Astrocyte (in vitro differentiated cells and primary cell): Measurements from ENCODE around the gene NTRK1. TPM values are rescaled to one million over a fixed set of nuclear protein-coding genes. Genes with fewer than 3 reads are reported as not detected.

Experiments
- DNase-seq: peaks from one replicate; pipeline ENCODE4 v3.0.0-alpha.2; 2010; ENCODE audit warnings: low read depth
- FAIRE-seq: peaks from 2 replicates; lab custom pipeline; 2011; peaks lifted over from hg19 to GRCh38; lab: Jason Lieb, UNC
- H2AFZ ChIP-seq: 2 replicates; pipeline ENCODE4 v1.6.0; 2012; ENCODE audit warnings: low read depth, low read length, inconsistent platforms
- H3K27ac ChIP-seq: 2 replicates; pipeline ENCODE4 v1.5.1; 2011; ENCODE audit warnings: low read depth, low read length, inconsistent platforms
- H3K27me3 ChIP-seq: 2 replicates; pipeline ENCODE4 v1.6.0; 2011; ENCODE audit warnings: low read length, inconsistent platforms; ENCODE audit not compliant: insufficient read depth
- H3K36me3 ChIP-seq: 2 replicates; pipeline ENCODE4 v1.5.1; 2011; ENCODE audit warnings: low read length, inconsistent platforms; ENCODE audit not compliant: insufficient read depth
- H3K4me1 ChIP-seq: 2 replicates; pipeline ENCODE4 v1.5.1; 2011; ENCODE audit warnings: low read length, inconsistent platforms; ENCODE audit not compliant: insufficient read depth
- H3K4me2 ChIP-seq: 2 replicates; pipeline ENCODE4 v1.6.0; 2012; ENCODE audit warnings: low read length, inconsistent platforms
- H3K4me3 ChIP-seq: 2 replicates; pipeline ENCODE4 v1.5.1; 2011; ENCODE audit warnings: low read depth, mild to moderate bottlenecking, low read length, inconsistent platforms; ENCODE audit not compliant: insufficient read depth
- H3K79me2 ChIP-seq: 2 replicates; pipeline ENCODE4 v1.6.0; 2012; ENCODE audit warnings: mild to moderate bottlenecking, low read length, inconsistent platforms; ENCODE audit not compliant: insufficient read depth
- H3K9ac ChIP-seq: 2 replicates; pipeline ENCODE4 v1.6.0; 2012; ENCODE audit warnings: mild to moderate bottlenecking, low read length, inconsistent platforms
- H3K9me3 ChIP-seq: 2 replicates; pipeline ENCODE4 v1.5.1; 2012; ENCODE audit warnings: low read depth, mild to moderate bottlenecking, low read length, inconsistent platforms; ENCODE audit not compliant: insufficient read depth
- H4K20me1 ChIP-seq: 2 replicates; pipeline ENCODE4 v1.6.0; 2012; ENCODE audit warnings: low read length, inconsistent platforms; ENCODE audit not compliant: insufficient read depth
- H3K27ac Mint-ChIP-seq: one replicate; pipeline ENCODE4 v1.8.0; 2021; ENCODE audit warnings: mild to moderate bottlenecking, mixed read lengths; ENCODE audit not compliant: unreplicated experiment
- H3K27me3 Mint-ChIP-seq: one replicate; pipeline ENCODE4 v1.8.0; 2021; ENCODE audit warnings: low read depth, mixed read lengths; ENCODE audit not compliant: unreplicated experiment
- H3K36me3 Mint-ChIP-seq: one replicate; pipeline ENCODE4 v1.8.0; 2021; ENCODE audit warnings: low read depth, mixed read lengths; ENCODE audit not compliant: unreplicated experiment
- H3K4me1 Mint-ChIP-seq: one replicate; pipeline ENCODE4 v1.8.0; 2021; ENCODE audit warnings: low read depth, mixed read lengths; ENCODE audit not compliant: unreplicated experiment
- H3K4me3 Mint-ChIP-seq: one replicate; pipeline ENCODE4 v1.8.0; 2021; ENCODE audit warnings: mild to moderate bottlenecking, moderate library complexity, mixed read lengths; ENCODE audit not compliant: unreplicated experiment
- H3K9me3 Mint-ChIP-seq: one replicate; pipeline ENCODE4 v1.8.0; 2021; ENCODE audit warnings: mild to moderate bottlenecking, mixed read lengths; ENCODE audit not compliant: unreplicated experiment
- CTCF ChIP-seq: IDR thresholded peaks from 2 replicates; pipeline ENCODE4 v1.5.1; 2011; ENCODE audit warnings: low read depth, mild to moderate bottlenecking, inconsistent platforms, low read length, moderate library complexity; ENCODE audit not compliant: insufficient read depth
- EZH2 ChIP-seq: IDR thresholded peaks from 2 replicates; pipeline ENCODE4 v1.6.1; 2012; ENCODE audit warnings: mild to moderate bottlenecking, low read length, inconsistent platforms; ENCODE audit not compliant: insufficient read depth
- total RNA-seq: library from RNA; stranded (reverse); gene quantifications from 2 replicates; pipeline ENCODE4 v1.2.1, GENCODE V29; 2021

NTRK1 gene
- total RNA-seq, 1 donor from 2014 or later = 0.27 TPM

- Histone ChIP-seq H3K9ac (no peak overlapping the region), H3K27me3 (peaks cover 36% of the 10 kb centered on the region), H3K9me3 (no peaks in the 10 kb centered on the region), H4K20me1 (peaks cover 14% of the 10 kb centered on the region), H3K36me3 (no peaks in the 10 kb centered on the region), H3K79me2 (no peaks in the 10 kb centered on the region), H3K27ac (no peak overlapping the region), H2AFZ (peak overlapping the region; percentile 71), H3K4me1 (peaks cover 15% of the 10 kb centered on the region), H3K4me3 (peak overlapping the region; percentile 38), H3K4me2 (peak overlapping the region; percentile 84)
- Mint-ChIP-seq H3K36me3 (no peaks in the 10 kb centered on the region), H3K9me3 (peaks cover 1% of the 10 kb centered on the region), H3K4me3 (no peak overlapping the region), H3K4me1 (peaks cover 11% of the 10 kb centered on the region), H3K27me3 (peaks cover 73% of the 10 kb centered on the region), H3K27ac (no peak overlapping the region)
- DNase-seq (peak; percentile 47), FAIRE-seq (no peak)
- peak; percentile 57 for TF ChIP-seq CTCF
- TF ChIP-seq EZH2 = peak; percentile 32
Observed at GRCh38 chr1:156927215-156928042, 66.8 kb downstream of the NTRK1 start.

- no peaks in the 10 kb centered on the region for H3K36me3 Mint-ChIP-seq
- Histone ChIP-seq H3K36me3 (no peaks in the 10 kb centered on the region), H3K9me3 (no peaks in the 10 kb centered on the region), H2AFZ (no peak overlapping the region), H4K20me1 (peaks cover 8% of the 10 kb centered on the region), H3K4me3 (no peak overlapping the region), H3K27me3 (peaks cover 29% of the 10 kb centered on the region), H3K4me2 (peak overlapping the region; percentile 84), H3K9ac (no peak overlapping the region), H3K27ac (no peak overlapping the region), H3K79me2 (no peaks in the 10 kb centered on the region), H3K4me1 (peaks cover 15% of the 10 kb centered on the region)
- no peak for DNase-seq
- H3K27ac Mint-ChIP-seq = no peak overlapping the region
- peaks cover 1% of the 10 kb centered on the region for H3K9me3 Mint-ChIP-seq
- TF ChIP-seq CTCF = no peak
- no peak for TF ChIP-seq EZH2
- no peak for FAIRE-seq
- H3K27me3 Mint-ChIP-seq = peaks cover 68% of the 10 kb centered on the region
- H3K4me1 Mint-ChIP-seq = peaks cover 11% of the 10 kb centered on the region
- H3K4me3 Mint-ChIP-seq = no peak overlapping the region
Observed at GRCh38 chr1:156928043-156928602, 67.5 kb downstream of the NTRK1 start.
